Adrenal gland (tissue), 12 donors: ENCODE results near the gene IZUMO4. TPM values are rescaled to one million over a fixed set of nuclear protein-coding genes. Genes with fewer than 3 reads are reported as not detected.

Source experiments
- DNase-seq, 7 donors: peaks; one replicate each; pipeline ENCODE4 v3.0.0-alpha.2; 2019 to 2020
- H3K27ac ChIP-seq, 5 donors: fragments of 200-600 bp; sonication (generic) in 4 of 5; 1 replicate in 3 of 5; 2 replicates in 2 of 5; pipeline versions ENCODE4 v1.5.1 to v1.8.0; 2016 to 2020; ENCODE audit warnings: mild to moderate bottlenecking in 1 of 5
- H3K27me3 ChIP-seq: fragments of 200-600 bp; 2 replicates; pipeline ENCODE4 v1.8.0; 2021
- H3K36me3 ChIP-seq, 2 donors: fragments of 200-600 bp; replicated peaks in 1 of 2; 1 replicate in 1 of 2; 2 replicates in 1 of 2; pipeline versions ENCODE4 v1.5.1 to v1.8.0; 2018 to 2022
- H3K4me1 ChIP-seq, 2 donors: fragments of 200-600 bp; replicated peaks in 1 of 2; 1 replicate in 1 of 2; 2 replicates in 1 of 2; pipeline versions ENCODE4 v1.5.1 to v1.8.0; 2018 to 2021
- H3K4me3 ChIP-seq, 4 donors: fragments of 200-600 bp; sonication (generic) in 3 of 4; one replicate each; pipeline ENCODE4 v1.5.1; 2016 to 2018
- H3K9me3 ChIP-seq, 3 donors: fragments of 200-600 bp; sonication (generic) in 1 of 3; replicated peaks in 1 of 3; 1 replicate in 2 of 3; 2 replicates in 1 of 3; pipeline versions ENCODE4 v1.5.1 to v1.8.0; 2016 to 2021
- CTCF ChIP-seq, 6 experiments: fragments of 450-650 bp in 4 of 6; fragments of 200-600 bp in 2 of 6; sonication (generic) in 1 of 6; IDR thresholded peaks; 1 replicate in 5 of 6; 2 replicates in 1 of 6; pipeline versions ENCODE4 v1.5.1 to v1.8.0; 2016 to 2021; ENCODE audit warnings: antibody characterized with exemption in 6 of 6, mild to moderate bottlenecking in 2 of 6, moderate library complexity in 1 of 6
- POLR2A ChIP-seq, 2 donors: fragments of 450-650 bp; IDR thresholded peaks; one replicate each; pipeline ENCODE4 v1.6.1; 2017; ENCODE audit warnings: antibody characterized with exemption in 2 of 2, mild to moderate bottlenecking in 2 of 2, moderate library complexity in 1 of 2
- WGBS, 4 donors: extraction: QIAGEN DNeasy Blood & Tissue Kit in 2 of 4; methylation state at CpG; one replicate each; pipeline versions ENCODE4 v1.1.5 to v1.1.7; 2013 to 2017; 5-methylcytosine and 5-hydroxymethylcytosine counted together
- intact Hi-C, 2 donors: fragments of 100-400 bp; cut with DNase I; formaldehyde crosslinking; loops; one replicate each; pipeline versions ENCODE4 v1.14.1 to v1.15.0; 2022 to 2023
- polyA plus RNA-seq, 3 donors: library from polyadenylated mRNA; stranded (reverse); fragments of 200-250 nt in 2 of 3; fragments of 350-450 nt in 1 of 3; fragmentation: Illumina TruSeq in 1 of 3; extraction: RNeasy Lipid Tissue Mini Kit (QIAGEN cat#74804) in 1 of 3; gene quantifications; one replicate each; pipeline ENCODE4 v1.2.3, GENCODE V29; 2013 to 2014
- total RNA-seq, 9 donors: library from RNA; depleted of rRNA in 4 of 9; stranded (reverse); fragments of >200 nt in 4 of 9; fragments of 120-200 nt in 1 of 9; fragmentation: NEBNext Ultra II Directional in 1 of 9; extraction: Animal tissue kit (Norgen Biotek cat#: 25700) in 1 of 9; gene quantifications; one replicate each; pipeline versions ENCODE4 v1.1.0 to v1.2.4, GENCODE V29; 2013 to 2023
- donor health status: healthy with polysubstance abuse.
- donor health status: Bipolar disorder and iron deficiency.
- donor health status: DM: yes; HTN: yes; CAD: no.
- donor health status: DM: no; HTN: no; CAD: no.
- donor health status: DM: no; HTN: no; CAD: no.
- donor health status: DM: yes; HTN: yes; CAD: no.

IZUMO4 gene
- total and polyA plus RNA-seq, 12 donors, result 0.69 to 24.6 (median 2.5) TPM

- Histone ChIP-seq H3K4me3 (no peak overlapping the region), H3K4me1 (no peaks in the 10 kb centered on the region), H3K27me3 (no peaks in the 10 kb centered on the region), H3K36me3 (peaks cover 0 to 58% of the 10 kb centered on the region in 2 donors), H3K27ac (no peak overlapping the region), H3K9me3 (no peaks in the 10 kb centered on the region)
- TF ChIP-seq CTCF (IDR thresholded peaks at IDR 0.05), result no peak
- no peak for TF ChIP-seq POLR2A (IDR thresholded peaks at IDR 0.05)
- intact Hi-C loops, result loop anchor here in 1 of 2 donors (10.0 kb wide), 1 partner anchor 154 kb away; no protein-coding TSS in a partner anchor
- no peak for DNase-seq
- 91 to 94% (median 94%) methylated on average over 11 to 32 of the region's 32 CpGs for WGBS, 4 donors
Observed at GRCh38 chr19:2079076-2079864, 17.4 kb upstream of the IZUMO4 start.

GRCh38 chr19:2079865-2080301 is 16.8 kb upstream of the IZUMO4 start:
- Histone ChIP-seq H3K27ac (no peak overlapping the region), H3K27me3 (no peaks in the 10 kb centered on the region), H3K9me3 (no peaks in the 10 kb centered on the region), H3K36me3 (peaks cover 0 to 55% of the 10 kb centered on the region in 2 donors), H3K4me3 (no peak overlapping the region), H3K4me1 (no peaks in the 10 kb centered on the region)
- intact Hi-C loops, result loop anchor here in 1 of 2 donors (10.0 kb wide), 1 partner anchor 155 kb away; no protein-coding TSS in a partner anchor
- WGBS, 4 donors, result 75 to 94% (median 92%) methylated on average over 4 to 23 of the region's 23 CpGs
- TF ChIP-seq CTCF (IDR thresholded peaks at IDR 0.05), result no peak
- DNase-seq, result no peak

GRCh38 chr19:2080336-2080988 is 16.3 kb upstream of the IZUMO4 start:
- WGBS, 4 donors, result 87 to 91% (median 90%) methylated on average over 21 to 23 of the region's 23 CpGs
- TF ChIP-seq CTCF (IDR thresholded peaks at IDR 0.05) (no peak), POLR2A (IDR thresholded peaks at IDR 0.05) (no peak)
- no peaks in the 10 kb centered on the region for H3K27me3 ChIP-seq
- no peak overlapping the region for H3K27ac ChIP-seq
- H3K36me3 ChIP-seq, result peaks cover 0 to 49% of the 10 kb centered on the region in 2 donors
- H3K4me1 ChIP-seq, result no peaks in the 10 kb centered on the region
- H3K9me3 ChIP-seq, result no peaks in the 10 kb centered on the region
- intact Hi-C loops, result no loop called here
- no peak overlapping the region for H3K4me3 ChIP-seq
- DNase-seq, result no peak
